ENCODE data around the gene S100A13.
"Not testable (repeated sequence)": the region's sequence is repeated elsewhere in the genome, so short reads cannot be mapped to it uniquely, and the experiment has no call there.

The S100A13 gene

GRCh38 chr1:153626904-153627714 lies at the start of gene S100A13:
TSS of gene S100A13 (minus strand) at chr1:153627505. CDS start at chr1:153626472, 1,033 bp downstream.
- no peak for DNase-seq (ENCODE audit: low read depth)

GRCh38 chr1:153673511-153673910 lies 46.2 kb upstream of the S100A13 start:
- no peak for DNase-seq (ENCODE audit: low read depth)

- peak; percentile 11 for DNase-seq (ENCODE audit: low read depth)
These were observed 44.5 kb upstream of the S100A13 start for GRCh38 chr1:153671628-153672353.

- peak; percentile 93 for DNase-seq (ENCODE audit: low read depth)
These were observed 43.7 kb upstream of the S100A13 start, which contains the start of gene ILF2 for GRCh38 chr1:153670859-153671627. TSS of gene ILF2 (minus strand) at chr1:153670993. CDS start at chr1:153670922, 71 bp downstream.

DNA sequence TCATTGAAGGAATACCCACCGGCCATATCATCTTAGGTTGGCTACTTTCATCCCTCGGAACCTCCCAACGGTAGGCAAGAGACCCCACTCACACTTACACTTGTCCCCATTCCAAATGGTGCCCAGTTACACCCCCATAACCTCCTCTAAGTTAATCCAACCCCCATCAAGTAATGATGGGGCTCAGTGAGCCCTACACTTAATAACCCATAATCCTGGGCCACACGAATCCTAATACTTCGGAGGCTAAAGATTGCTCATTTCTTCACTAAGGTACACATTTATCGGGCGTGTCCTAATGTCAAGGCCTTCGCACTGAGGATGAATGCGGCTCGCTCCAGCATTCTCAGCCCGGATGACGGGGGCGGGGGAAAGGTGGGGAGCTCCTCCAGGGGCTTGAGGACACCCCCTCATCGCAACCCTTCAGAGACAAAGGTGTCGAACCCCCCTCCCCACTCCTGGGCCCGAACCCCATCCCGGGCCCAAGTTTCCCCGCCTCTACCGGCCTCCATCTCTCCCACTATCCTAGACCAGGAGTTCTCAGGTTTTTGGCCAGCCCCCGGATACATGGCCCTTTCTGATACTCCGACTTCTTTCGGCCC lies 43.1 kb upstream of the S100A13 start:
- DNase-seq (ENCODE audit: low read depth), result no peak

GRCh38 chr1:153669606-153670005 lies 42.3 kb upstream of the S100A13 start:
- no peak for DNase-seq (ENCODE audit: low read depth)

DNA sequence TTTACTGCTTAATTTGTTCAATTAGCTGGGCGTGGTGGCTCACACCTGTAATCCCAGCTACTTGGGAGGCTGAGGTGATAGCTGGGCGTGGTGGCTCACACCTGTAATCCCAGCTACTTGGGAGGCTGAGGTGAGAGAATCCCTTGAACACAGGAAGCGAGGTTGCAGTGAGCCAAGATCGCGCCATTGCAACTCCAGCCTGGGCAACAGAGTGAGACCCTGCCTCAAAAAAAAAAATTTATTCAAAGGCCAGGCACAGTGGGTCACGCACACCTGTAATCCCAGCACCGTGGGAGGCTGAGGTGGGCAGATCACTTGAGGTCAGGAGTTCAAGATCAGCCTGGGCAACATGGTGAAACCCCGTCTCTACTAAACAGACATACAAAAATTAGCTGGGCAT lies 41.4 kb upstream of the S100A13 start:
- not testable (repeated sequence) for DNase-seq (ENCODE audit: low read depth)

DNA sequence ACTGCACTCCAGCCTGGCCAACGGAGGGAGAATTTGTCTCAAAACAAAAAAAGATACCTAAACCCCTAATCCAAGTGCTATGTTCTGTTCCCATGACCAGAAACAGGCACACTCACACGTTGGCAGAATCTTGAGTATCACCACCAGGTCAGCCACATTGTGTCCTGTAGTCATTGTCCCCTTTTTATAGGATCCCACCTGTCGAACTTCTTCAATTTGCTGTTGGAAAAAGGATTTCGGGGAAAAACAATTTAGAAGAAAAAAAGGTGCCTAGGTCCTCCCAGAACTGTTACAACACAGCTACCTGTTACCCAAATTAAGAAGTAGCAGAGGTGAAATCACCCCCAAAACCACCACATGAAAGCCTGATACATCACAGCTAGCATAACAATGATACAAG lies 40.1 kb upstream of the S100A13 start:
- no peak for DNase-seq (ENCODE audit: low read depth)

DNA sequence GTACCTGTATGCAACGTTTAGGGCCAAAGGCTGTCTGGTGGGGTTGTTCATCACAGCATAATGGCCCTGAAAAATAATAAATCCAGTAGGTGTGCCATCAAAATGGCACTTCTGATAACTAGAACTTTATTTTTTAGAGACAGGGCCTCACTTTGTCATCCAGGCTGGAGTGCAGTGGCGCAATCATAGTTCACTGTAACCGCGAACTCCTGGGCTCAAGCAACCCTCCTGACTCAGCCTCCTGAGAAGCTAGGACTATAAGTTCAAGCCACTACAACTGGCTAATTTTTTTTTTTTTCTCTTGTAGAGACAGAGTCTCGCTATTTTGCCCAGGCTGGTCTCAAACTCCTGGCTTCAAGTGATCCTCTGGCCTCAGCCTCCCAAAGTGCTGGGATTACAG lies 35.9 kb upstream of the S100A13 start:
- DNase-seq (ENCODE audit: low read depth), result no peak

- DNase-seq (ENCODE audit: low read depth), result no peak
These were observed 35.0 kb upstream of the S100A13 start for GRCh38 chr1:153662269-153662668.

- DNase-seq (ENCODE audit: low read depth), result no peak
These were observed 33.9 kb upstream of the S100A13 start for GRCh38 chr1:153661111-153661708.

DNA sequence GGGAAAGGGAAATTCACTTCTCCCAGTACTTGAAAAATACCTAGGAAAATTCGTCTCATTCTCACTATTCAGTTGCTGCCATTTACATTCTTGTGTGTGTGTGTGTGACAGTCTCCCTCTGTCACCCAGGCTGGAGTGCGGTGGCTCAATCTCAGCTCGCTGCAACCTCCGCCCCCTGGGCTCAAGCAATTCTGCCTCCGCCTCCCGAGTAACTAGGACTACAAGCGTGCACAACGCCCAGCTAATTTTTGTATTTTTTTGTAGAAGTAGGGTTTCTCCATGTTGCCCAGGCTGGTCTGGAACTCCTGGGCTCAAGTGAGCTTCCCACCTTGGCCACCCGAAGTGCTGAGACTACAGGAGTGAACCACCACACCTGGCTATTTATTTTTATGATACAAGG lies 32.4 kb upstream of the S100A13 start:
- no peak for DNase-seq (ENCODE audit: low read depth)

DNA sequence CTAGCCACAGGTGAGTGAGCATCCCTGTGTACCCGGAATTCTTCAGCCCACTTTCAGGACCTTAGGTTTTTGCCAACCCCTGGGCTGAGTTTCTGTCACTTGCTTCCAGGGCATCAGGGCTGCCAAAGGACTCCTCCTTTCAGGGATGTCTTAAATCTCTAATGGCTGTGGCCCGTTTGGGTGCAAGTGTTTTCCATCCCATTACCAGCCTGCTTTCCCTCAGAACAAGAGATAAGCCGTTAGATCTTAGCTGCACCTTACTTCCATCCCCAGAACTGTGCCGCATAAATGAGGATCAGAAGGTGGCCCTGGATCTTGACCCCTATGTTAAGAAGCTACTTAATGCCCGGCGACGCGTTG lies 31.9 kb upstream of the S100A13 start:
- DNase-seq (ENCODE audit: low read depth), result no peak

DNA sequence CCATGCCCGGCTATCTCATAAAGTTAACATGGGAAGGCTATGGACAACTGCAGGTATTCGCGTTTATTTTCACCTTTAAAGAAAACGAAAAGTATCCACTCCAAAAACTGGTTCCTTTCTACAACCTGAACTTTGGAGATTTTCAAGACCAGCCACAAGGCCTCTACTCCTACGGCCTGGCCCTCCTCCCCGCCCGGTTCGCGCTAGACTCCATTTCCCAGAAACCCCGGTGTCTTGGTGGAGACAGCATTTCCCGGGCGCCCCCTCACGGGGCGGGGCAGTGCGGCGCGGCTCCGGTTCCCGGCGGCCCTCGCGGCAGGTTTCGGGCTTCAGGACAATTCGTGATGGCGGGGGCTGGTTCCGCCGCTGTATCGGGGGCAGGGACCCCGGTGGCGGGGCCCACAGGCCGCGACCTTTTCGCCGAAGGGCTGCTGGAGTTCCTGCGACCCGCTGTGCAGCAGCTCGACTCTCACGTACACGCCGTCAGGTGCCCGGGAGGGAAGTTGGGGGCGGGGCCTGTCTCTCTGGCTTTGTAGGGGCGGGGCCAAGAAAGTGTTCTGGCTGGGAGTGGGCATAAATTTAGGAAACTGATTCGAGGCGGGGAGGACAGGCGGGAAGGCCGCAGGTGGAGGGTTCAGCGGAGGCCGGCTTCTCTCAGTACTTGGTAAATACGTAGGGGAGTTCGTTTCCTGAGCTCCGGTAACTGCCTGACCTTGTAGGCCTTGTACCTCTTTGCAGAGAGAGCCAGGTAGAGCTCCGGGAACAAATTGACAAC lies 31.3 kb upstream of the S100A13 start, which contains the start of gene SNAPIN:
TSS of gene SNAPIN (plus strand) at position 304 of the 775 bp plus-strand sequence. CDS start at position 345, 41 bp downstream.
- peak; percentile 85 for DNase-seq (ENCODE audit: low read depth)

DNA sequence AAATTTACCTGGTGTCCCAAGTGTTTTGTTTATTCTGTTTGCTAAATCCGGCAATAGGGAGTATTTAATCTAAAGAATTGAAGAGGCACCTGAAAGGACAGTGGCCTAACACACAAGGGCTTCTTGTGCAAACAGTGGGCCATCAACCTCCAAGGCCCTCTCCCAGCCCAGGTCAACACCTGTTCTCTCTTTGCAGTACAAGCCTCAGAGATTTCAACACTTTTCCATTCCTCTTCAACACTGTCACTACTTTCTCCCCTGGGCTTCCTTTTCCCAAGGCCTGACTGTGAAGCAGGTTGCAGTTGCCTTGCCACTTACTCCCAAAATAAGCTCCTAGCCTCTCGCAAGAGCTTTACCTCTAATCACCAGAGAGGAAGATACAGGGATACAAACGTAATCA lies 28.0 kb upstream of the S100A13 start:
- DNase-seq (ENCODE audit: low read depth), result no peak

DNA sequence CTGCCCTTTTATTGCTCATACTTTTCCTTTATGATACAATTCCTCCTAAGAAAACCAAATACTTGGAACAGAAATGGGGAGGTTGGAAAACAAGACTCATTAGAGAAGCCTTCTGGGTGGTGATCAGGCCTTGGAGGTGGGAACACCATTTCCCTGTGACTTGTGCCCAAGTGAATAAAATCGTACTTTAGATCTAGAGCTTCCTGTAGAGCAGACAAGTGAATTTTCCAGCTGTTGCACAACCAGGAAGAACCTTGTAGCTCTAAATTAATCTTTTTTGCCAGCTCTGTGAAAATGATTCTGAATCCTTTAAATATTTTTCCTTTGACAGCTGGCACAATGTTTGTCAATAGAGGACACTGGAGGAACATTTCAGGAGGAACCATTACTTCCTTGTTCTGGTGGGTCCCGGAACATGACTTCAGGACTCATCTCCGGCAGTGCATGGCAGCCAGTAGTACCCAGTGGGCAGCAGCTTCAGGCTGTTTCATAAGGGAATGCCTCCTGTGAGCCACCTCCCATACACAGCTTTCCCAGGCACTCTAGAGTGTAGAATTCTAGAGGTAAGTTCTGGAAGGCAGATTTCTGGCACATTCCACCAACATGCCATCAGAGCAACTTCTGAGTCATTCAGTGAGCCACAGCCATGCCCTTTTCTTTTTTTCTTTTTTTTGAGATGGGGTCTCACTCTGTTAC lies 25.6 kb upstream of the S100A13 start:
- DNase-seq (ENCODE audit: low read depth), result no peak

- no peak for DNase-seq (ENCODE audit: low read depth)
These were observed 24.5 kb upstream of the S100A13 start for GRCh38 chr1:153651771-153652170.

GRCh38 chr1:153649863-153650235 lies 22.5 kb upstream of the S100A13 start:
- no peak for DNase-seq (ENCODE audit: low read depth)

DNA sequence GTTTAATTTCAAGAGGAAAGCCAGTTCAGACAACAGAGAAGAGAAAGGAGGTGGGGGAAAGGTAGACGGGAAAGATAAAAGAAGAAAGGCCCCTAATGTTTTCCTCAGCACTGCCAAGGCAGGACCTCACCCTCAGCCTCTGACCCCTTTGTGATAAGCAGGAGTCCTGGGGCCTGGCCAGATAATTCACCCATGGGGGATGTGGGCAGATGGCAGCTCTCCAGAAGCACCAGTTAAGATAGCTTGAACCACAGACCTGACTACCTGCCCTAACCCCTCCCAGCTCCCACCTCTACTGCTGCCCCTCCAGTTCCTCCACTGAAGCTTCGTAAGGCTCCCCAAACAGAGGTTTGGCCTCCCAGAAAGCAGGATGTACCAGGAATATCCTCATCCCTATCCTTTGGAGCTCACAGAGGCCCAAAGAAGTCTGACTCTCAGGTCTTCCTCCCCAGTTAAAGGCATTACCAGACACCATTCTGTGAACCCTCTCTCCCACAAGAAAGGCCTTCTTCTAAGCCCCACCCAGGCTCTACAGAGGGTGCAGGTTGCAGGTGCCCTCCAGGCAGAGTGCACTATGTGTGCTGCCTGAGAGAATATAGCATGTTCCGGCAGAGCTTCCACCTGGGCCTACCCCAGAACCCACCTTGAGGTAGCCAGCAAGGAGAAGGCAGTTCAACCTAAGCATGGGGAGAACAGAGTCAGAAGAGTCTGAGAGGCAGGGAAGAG lies 22.0 kb upstream of the S100A13 start:
- no peak for DNase-seq (ENCODE audit: low read depth)

Measured in activated T-helper 9 cell treated with anti-CD3 and anti-CD28 coated beads, Interleukin-2, amount 50 U/mL, for 16 hours (primary cell).